GM23338 (cell line): ENCODE measurements around the gene FBRSL1. TPM values are rescaled to one million over a fixed set of nuclear protein-coding genes. Genes with fewer than 3 reads are reported as not detected.

Experiments used
- ATAC-seq: fragments of 200-7000 bp; cut with Tn5 transposase; 3 replicates; pipeline ENCODE4 v1.9.1; 2020
- DNase-seq: peaks from one replicate; pipeline ENCODE4 v3.0.0-alpha.2; 2015; ENCODE audit warnings: low spot score
- H2AFZ ChIP-seq: fragments of 200-600 bp; sonication (generic); 2 replicates; pipeline ENCODE4 v1.8.0; 2016; ENCODE audit warnings: antibody characterized with exemption, mild to moderate bottlenecking, moderate library complexity
- H3F3A ChIP-seq: fragments of 200-600 bp; sonication (generic); replicated peaks from 2 replicates; pipeline ENCODE4 v1.8.0; 2017; ENCODE audit warnings: antibody characterized with exemption, mixed run types, low read depth
- H3K27ac ChIP-seq: fragments of 200-600 bp; sonication (generic); 2 replicates; pipeline ENCODE4 v1.6.1; 2016; ENCODE audit warnings: low read depth
- H3K27me3 ChIP-seq: fragments of 200-600 bp; sonication (generic); 2 replicates; pipeline ENCODE4 v1.8.0; 2016; ENCODE audit warnings: mild to moderate bottlenecking, mixed run types, moderate library complexity; ENCODE audit not compliant: insufficient read depth
- H3K36me3 ChIP-seq: fragments of 200-600 bp; sonication (generic); 2 replicates; pipeline ENCODE4 v1.8.0; 2016; ENCODE audit warnings: mild to moderate bottlenecking; ENCODE audit not compliant: insufficient read depth
- H3K4me1 ChIP-seq: fragments of 200-600 bp; sonication (generic); 2 replicates; pipeline ENCODE4 v1.8.0; 2016; ENCODE audit warnings: mild to moderate bottlenecking, moderate library complexity; ENCODE audit not compliant: insufficient read depth
- H3K4me2 ChIP-seq: fragments of 200-600 bp; sonication (generic); 2 replicates; pipeline ENCODE4 v1.7.1; 2017; ENCODE audit warnings: mixed run types
- H3K4me3 ChIP-seq: fragments of 200-600 bp; sonication (generic); 2 replicates; pipeline ENCODE4 v1.6.1; 2016; ENCODE audit warnings: mixed run types
- H3K79me2 ChIP-seq: fragments of 200-600 bp; sonication (generic); replicated peaks from 2 replicates; pipeline ENCODE4 v1.8.0; 2017; ENCODE audit warnings: mild to moderate bottlenecking; ENCODE audit not compliant: insufficient read depth
- H3K9me2 ChIP-seq: fragments of 200-600 bp; sonication (generic); 2 replicates; pipeline ENCODE4 v1.8.0; 2017; ENCODE audit not compliant: insufficient read depth
- H4K20me1 ChIP-seq: fragments of 200-600 bp; sonication (generic); replicated peaks from 2 replicates; pipeline ENCODE4 v1.8.0; 2017; ENCODE audit warnings: mild to moderate bottlenecking; ENCODE audit not compliant: insufficient read depth
- H3K27ac Mint-ChIP-seq: 2 replicates; pipeline ENCODE4 v1.8.0; 2020; ENCODE audit warnings: inconsistent platforms, mild to moderate bottlenecking, moderate library complexity, mixed read lengths
- H3K27me3 Mint-ChIP-seq: 3 replicates; pipeline ENCODE4 v1.8.0; 2022; ENCODE audit warnings: low read depth, mild to moderate bottlenecking, moderate library complexity, mixed read lengths, inconsistent platforms; ENCODE audit not compliant: insufficient read depth, poor library complexity
- H3K36me3 Mint-ChIP-seq: 3 replicates; pipeline ENCODE4 v1.8.0; 2021; ENCODE audit warnings: low read depth, mild to moderate bottlenecking, inconsistent platforms, moderate library complexity, mixed read lengths
- H3K4me1 Mint-ChIP-seq: 3 replicates; pipeline ENCODE4 v1.8.0; 2020; ENCODE audit warnings: mild to moderate bottlenecking, inconsistent platforms, mixed read lengths
- H3K4me3 Mint-ChIP-seq: 3 replicates; pipeline ENCODE4 v1.8.0; 2021; ENCODE audit warnings: moderate library complexity, mild to moderate bottlenecking, inconsistent platforms, mixed read lengths
- H3K9me3 Mint-ChIP-seq: 3 replicates; pipeline ENCODE4 v1.8.0; 2020; ENCODE audit warnings: moderate library complexity, mild to moderate bottlenecking, inconsistent platforms, mixed read lengths
- EZH2phosphoT487 ChIP-seq: fragments of 200-600 bp; sonication (generic); IDR thresholded peaks from one replicate; pipeline ENCODE4 v1.8.1; 2018; ENCODE audit warnings: antibody characterized with exemption; ENCODE audit not compliant: unreplicated experiment
- NANOG ChIP-seq: IDR thresholded peaks from 2 replicates; pipeline ENCODE4 v1.6.1; 2016; ENCODE audit warnings: antibody characterized with exemption, borderline replicate concordance
- POLR2AphosphoS5 ChIP-seq: IDR thresholded peaks from 2 replicates; pipeline ENCODE4 v1.6.1; 2016; ENCODE audit warnings: antibody characterized with exemption, low read depth
- STAT1 ChIP-seq: IDR thresholded peaks from one replicate; pipeline ENCODE4 v1.6.1; 2016; ENCODE audit warnings: antibody characterized with exemption; ENCODE audit not compliant: unreplicated experiment
- ZNF331 ChIP-seq: fragments of 250-450 bp; sonication (Bioruptor Pico); IDR thresholded peaks from 2 replicates; pipeline ENCODE4 v1.5.0; 2020; ENCODE audit warnings: low read depth, mild to moderate bottlenecking, moderate library complexity
- polyA plus RNA-seq: library from polyadenylated mRNA; unstranded; fragments of >200 nt; fragmentation: Nextera tagmentation; extraction: Ambion mirVana; gene quantifications from 2 replicates; pipeline ENCODE4 v1.2.1, GENCODE V29; 2016
- total RNA-seq: library from RNA; depleted of rRNA; stranded (reverse); fragments of >200 nt; shearing (Covaris generic); gene quantifications from 2 replicates; pipeline ENCODE4 v1.2.3, GENCODE V29; 2014
- TF ChIP-seq, protein P1 (sequence below): IDR thresholded peaks from one replicate; pipeline ENCODE4 v1.6.1; 2018; ENCODE audit warnings: antibody characterized with exemption; ENCODE audit not compliant: unreplicated experiment
- TF ChIP-seq, protein P2 (sequence below): IDR thresholded peaks from 2 replicates; pipeline ENCODE4 v1.6.1; 2016; ENCODE audit warnings: antibody characterized with exemption
- TF ChIP-seq, protein P3 (sequence below), 2 experiments: fragments of 200-600 bp in 1 of 2; sonication (generic) in 1 of 2; conservative IDR thresholded peaks; 2 replicates each; pipeline versions ENCODE4 v1.5.1 to v1.6.1; 2016 to 2017; ENCODE audit warnings: antibody characterized with exemption in 2 of 2, low read depth in 2 of 2, mild to moderate bottlenecking in 2 of 2, moderate library complexity in 1 of 2
- TF ChIP-seq, protein P4 (sequence below): fragments of 250-450 bp; sonication (Bioruptor Pico); IDR thresholded peaks from 2 replicates; pipeline ENCODE4 v1.5.0; 2020; ENCODE audit warnings: mild to moderate bottlenecking, moderate library complexity

The FBRSL1 gene
- total and polyA plus RNA-seq, 2 experiments from 2014 or later = 37.8 to 89.8 TPM

DNA sequence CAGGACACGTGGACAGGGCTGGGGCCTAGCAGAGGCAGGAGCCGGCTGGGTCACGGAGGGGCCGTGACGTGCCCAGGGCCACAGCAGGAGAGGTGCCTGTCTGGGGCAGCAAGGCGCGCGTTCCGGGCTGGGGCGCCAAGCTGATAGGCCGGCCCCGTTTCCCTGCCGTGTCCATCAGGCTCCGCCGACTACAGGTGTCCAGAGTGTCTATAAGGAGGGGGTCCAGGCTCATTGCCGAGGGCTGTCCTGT lies 18.5 kb downstream of the FBRSL1 start:
- Mint-ChIP-seq H3K27me3 (peaks cover 13% of the 10 kb centered on the region), H3K36me3 (no peaks in the 10 kb centered on the region; the same call in 2 of the 3 replicates), H3K4me3 (no peak overlapping the region), H3K9me3 (no peaks in the 10 kb centered on the region), H3K27ac (no peak overlapping the region), H3K4me1 (peaks cover 20% of the 10 kb centered on the region)
- no peak for TF ChIP-seq EZH2phosphoT487
- TF ChIP-seq, protein P1, sequence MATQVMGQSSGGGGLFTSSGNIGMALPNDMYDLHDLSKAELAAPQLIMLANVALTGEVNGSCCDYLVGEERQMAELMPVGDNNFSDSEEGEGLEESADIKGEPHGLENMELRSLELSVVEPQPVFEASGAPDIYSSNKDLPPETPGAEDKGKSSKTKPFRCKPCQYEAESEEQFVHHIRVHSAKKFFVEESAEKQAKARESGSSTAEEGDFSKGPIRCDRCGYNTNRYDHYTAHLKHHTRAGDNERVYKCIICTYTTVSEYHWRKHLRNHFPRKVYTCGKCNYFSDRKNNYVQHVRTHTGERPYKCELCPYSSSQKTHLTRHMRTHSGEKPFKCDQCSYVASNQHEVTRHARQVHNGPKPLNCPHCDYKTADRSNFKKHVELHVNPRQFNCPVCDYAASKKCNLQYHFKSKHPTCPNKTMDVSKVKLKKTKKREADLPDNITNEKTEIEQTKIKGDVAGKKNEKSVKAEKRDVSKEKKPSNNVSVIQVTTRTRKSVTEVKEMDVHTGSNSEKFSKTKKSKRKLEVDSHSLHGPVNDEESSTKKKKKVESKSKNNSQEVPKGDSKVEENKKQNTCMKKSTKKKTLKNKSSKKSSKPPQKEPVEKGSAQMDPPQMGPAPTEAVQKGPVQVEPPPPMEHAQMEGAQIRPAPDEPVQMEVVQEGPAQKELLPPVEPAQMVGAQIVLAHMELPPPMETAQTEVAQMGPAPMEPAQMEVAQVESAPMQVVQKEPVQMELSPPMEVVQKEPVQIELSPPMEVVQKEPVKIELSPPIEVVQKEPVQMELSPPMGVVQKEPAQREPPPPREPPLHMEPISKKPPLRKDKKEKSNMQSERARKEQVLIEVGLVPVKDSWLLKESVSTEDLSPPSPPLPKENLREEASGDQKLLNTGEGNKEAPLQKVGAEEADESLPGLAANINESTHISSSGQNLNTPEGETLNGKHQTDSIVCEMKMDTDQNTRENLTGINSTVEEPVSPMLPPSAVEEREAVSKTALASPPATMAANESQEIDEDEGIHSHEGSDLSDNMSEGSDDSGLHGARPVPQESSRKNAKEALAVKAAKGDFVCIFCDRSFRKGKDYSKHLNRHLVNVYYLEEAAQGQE = no peak
- no peak for TF ChIP-seq STAT1
- TF ChIP-seq, protein P2, sequence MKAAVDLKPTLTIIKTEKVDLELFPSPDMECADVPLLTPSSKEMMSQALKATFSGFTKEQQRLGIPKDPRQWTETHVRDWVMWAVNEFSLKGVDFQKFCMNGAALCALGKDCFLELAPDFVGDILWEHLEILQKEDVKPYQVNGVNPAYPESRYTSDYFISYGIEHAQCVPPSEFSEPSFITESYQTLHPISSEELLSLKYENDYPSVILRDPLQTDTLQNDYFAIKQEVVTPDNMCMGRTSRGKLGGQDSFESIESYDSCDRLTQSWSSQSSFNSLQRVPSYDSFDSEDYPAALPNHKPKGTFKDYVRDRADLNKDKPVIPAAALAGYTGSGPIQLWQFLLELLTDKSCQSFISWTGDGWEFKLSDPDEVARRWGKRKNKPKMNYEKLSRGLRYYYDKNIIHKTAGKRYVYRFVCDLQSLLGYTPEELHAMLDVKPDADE = no peak
- no peak for TF ChIP-seq POLR2AphosphoS5
- TF ChIP-seq NANOG = no peak
- no peak for TF ChIP-seq ZNF331 (CRISPR knock-in tag)
- TF ChIP-seq, protein P3, sequence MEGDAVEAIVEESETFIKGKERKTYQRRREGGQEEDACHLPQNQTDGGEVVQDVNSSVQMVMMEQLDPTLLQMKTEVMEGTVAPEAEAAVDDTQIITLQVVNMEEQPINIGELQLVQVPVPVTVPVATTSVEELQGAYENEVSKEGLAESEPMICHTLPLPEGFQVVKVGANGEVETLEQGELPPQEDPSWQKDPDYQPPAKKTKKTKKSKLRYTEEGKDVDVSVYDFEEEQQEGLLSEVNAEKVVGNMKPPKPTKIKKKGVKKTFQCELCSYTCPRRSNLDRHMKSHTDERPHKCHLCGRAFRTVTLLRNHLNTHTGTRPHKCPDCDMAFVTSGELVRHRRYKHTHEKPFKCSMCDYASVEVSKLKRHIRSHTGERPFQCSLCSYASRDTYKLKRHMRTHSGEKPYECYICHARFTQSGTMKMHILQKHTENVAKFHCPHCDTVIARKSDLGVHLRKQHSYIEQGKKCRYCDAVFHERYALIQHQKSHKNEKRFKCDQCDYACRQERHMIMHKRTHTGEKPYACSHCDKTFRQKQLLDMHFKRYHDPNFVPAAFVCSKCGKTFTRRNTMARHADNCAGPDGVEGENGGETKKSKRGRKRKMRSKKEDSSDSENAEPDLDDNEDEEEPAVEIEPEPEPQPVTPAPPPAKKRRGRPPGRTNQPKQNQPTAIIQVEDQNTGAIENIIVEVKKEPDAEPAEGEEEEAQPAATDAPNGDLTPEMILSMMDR (conservative IDR thresholded peaks at IDR 0.05; ENCODE audit: low read depth in 2 of 2) = no peak
- ATAC-seq (no peak), DNase-seq (no peak)
- Histone ChIP-seq H4K20me1 (peaks cover 14% of the 10 kb centered on the region), H3F3A (no peaks in the 10 kb centered on the region), H3K4me2 (no peak overlapping the region), H2AFZ (no peak overlapping the region), H3K79me2 (peaks cover 29% of the 10 kb centered on the region), H3K9me2 (no peaks in the 10 kb centered on the region), H3K27ac (no peak overlapping the region), H3K27me3 (no peaks in the 10 kb centered on the region), H3K36me3 (no peaks in the 10 kb centered on the region), H3K4me3 (no peak overlapping the region), H3K4me1 (peaks cover 11% of the 10 kb centered on the region; the same call in 1 of the 2 replicates)

DNA sequence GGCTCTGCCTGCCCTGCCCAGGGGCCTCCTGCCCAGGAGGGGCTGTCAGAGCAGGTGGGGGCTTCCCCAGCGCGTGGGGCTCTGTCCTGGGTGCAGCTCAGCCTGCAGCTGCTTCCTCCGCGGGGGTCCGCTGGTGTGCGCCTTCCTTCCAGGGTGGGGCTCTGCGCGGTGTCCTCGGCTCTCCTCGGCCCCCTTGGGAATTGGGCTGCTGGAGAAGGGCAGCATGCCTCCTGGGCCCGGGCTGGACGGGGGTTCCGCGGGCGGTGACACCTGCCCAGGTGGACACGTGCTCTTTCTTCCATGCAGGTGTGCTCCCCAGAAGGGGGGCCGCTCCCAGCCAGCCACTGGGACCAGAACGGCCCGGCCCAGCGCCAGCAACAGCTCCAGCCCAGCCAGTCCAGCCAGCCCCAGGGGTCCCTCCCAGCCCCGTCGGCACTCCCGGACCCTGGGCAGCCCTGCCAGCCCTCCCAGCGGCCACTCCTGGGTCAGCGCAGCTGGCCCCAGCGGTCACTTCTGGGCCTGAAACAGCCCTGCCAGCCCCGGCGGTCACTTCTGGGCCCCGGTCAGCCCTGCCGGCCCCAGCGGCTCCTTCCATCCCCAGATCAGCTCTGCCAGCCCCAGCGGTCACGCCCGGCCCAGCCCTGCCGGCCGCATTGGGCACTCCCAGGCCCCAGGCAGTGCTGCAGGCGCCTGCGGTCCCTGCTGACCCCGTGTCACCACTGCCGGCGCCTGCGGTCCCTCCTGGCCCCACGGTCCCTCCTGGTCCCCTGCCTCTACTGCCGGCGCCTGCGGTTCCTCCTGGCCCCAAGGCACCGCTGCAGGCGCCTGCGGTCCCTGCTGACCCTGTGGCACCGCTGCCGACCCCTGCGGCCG lies 19.1 kb downstream of the FBRSL1 start:
- no peaks in the 10 kb centered on the region for H3K9me3 Mint-ChIP-seq
- Histone ChIP-seq H3K4me1 (peaks cover 11% of the 10 kb centered on the region; the same call in 1 of the 2 replicates), H4K20me1 (peaks cover 8% of the 10 kb centered on the region), H3F3A (no peaks in the 10 kb centered on the region), H2AFZ (no peak overlapping the region), H3K9me2 (no peaks in the 10 kb centered on the region), H3K79me2 (peaks cover 22% of the 10 kb centered on the region), H3K27ac (no peak overlapping the region), H3K36me3 (no peaks in the 10 kb centered on the region), H3K4me3 (no peak overlapping the region), H3K27me3 (no peaks in the 10 kb centered on the region), H3K4me2 (no peak overlapping the region)
- no peak overlapping the region for H3K27ac Mint-ChIP-seq
- H3K4me3 Mint-ChIP-seq = no peak overlapping the region
- H3K4me1 Mint-ChIP-seq = peaks cover 20% of the 10 kb centered on the region
- H3K36me3 Mint-ChIP-seq = no peaks in the 10 kb centered on the region; the same call in 2 of the 3 replicates
- ATAC-seq (no peak), DNase-seq (no peak)
- H3K27me3 Mint-ChIP-seq = peaks cover 13% of the 10 kb centered on the region
- TF ChIP-seq, protein P4, sequence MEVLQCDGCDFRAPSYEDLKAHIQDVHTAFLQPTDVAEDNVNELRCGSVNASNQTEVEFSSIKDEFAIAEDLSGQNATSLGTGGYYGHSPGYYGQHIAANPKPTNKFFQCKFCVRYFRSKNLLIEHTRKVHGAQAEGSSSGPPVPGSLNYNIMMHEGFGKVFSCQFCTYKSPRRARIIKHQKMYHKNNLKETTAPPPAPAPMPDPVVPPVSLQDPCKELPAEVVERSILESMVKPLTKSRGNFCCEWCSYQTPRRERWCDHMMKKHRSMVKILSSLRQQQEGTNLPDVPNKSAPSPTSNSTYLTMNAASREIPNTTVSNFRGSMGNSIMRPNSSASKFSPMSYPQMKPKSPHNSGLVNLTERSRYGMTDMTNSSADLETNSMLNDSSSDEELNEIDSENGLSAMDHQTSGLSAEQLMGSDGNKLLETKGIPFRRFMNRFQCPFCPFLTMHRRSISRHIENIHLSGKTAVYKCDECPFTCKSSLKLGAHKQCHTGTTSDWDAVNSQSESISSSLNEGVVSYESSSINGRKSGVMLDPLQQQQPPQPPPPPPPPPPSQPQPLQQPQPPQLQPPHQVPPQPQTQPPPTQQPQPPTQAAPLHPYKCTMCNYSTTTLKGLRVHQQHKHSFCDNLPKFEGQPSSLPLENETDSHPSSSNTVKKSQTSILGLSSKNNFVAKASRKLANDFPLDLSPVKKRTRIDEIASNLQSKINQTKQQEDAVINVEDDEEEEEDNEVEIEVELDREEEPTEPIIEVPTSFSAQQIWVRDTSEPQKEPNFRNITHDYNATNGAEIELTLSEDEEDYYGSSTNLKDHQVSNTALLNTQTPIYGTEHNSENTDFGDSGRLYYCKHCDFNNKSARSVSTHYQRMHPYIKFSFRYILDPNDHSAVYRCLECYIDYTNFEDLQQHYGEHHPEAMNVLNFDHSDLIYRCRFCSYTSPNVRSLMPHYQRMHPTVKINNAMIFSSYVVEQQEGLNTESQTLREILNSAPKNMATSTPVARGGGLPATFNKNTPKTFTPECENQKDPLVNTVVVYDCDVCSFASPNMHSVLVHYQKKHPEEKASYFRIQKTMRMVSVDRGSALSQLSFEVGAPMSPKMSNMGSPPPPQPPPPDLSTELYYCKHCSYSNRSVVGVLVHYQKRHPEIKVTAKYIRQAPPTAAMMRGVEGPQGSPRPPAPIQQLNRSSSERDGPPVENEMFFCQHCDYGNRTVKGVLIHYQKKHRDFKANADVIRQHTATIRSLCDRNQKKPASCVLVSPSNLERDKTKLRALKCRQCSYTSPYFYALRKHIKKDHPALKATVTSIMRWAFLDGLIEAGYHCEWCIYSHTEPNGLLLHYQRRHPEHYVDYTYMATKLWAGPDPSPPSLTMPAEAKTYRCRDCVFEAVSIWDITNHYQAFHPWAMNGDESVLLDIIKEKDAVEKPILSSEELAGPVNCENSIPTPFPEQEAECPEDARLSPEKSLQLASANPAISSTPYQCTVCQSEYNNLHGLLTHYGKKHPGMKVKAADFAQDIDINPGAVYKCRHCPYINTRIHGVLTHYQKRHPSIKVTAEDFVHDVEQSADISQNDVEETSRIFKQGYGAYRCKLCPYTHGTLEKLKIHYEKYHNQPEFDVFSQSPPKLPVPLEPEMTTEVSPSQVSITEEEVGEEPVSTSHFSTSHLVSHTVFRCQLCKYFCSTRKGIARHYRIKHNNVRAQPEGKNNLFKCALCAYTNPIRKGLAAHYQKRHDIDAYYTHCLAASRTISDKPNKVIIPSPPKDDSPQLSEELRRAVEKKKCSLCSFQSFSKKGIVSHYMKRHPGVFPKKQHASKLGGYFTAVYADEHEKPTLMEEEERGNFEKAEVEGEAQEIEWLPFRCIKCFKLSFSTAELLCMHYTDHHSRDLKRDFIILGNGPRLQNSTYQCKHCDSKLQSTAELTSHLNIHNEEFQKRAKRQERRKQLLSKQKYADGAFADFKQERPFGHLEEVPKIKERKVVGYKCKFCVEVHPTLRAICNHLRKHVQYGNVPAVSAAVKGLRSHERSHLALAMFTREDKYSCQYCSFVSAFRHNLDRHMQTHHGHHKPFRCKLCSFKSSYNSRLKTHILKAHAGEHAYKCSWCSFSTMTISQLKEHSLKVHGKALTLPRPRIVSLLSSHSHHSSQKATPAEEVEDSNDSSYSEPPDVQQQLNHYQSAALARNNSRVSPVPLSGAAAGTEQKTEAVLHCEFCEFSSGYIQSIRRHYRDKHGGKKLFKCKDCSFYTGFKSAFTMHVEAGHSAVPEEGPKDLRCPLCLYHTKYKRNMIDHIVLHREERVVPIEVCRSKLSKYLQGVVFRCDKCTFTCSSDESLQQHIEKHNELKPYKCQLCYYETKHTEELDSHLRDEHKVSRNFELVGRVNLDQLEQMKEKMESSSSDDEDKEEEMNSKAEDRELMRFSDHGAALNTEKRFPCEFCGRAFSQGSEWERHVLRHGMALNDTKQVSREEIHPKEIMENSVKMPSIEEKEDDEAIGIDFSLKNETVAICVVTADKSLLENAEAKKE (CRISPR knock-in tag) = no peak
